ENCODE data around the gene SH3GL3. TPM values are rescaled to one million over a fixed set of nuclear protein-coding genes. Genes with fewer than 3 reads are reported as not detected.

SH3GL3 gene
- polyA plus RNA-seq, 4 donors = 0.16 to 0.84 TPM; not detected in 2

DNA sequence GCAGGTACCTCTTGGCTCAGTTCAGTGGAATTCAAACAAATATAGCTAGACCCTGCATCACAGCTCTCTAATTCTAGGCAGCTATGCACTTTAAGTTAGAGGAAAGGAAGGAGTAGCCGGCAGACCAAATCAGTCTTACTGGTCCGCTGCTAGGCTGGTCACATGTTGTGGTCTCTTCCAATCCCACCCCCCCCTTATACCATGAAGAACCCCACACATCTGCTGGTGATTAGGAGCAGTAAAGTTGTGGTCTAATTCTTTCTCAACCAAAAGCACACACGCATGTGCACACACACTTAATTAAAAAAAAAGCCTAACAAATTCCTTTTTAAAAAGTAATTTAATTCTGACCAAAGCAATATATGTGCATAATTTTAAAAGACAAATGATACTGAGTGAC, 16.7 kb upstream of the SH3GL3 start:
- Histone ChIP-seq H3K36me3 (ENCODE audit: control insufficient read depth in 3 of 3, insufficient read depth in 2 of 3, low read depth in 1 of 3, low read length in 3 of 3) (no peaks in the 10 kb centered on the region), H3K9me3 (ENCODE audit: control insufficient read depth in 2 of 2, insufficient read depth in 1 of 2, low read depth in 1 of 2, low read length in 1 of 2) (no peaks in the 10 kb centered on the region), H3K27ac (ENCODE audit: low read depth in 1 of 3, low read length in 2 of 3) (no peak overlapping the region), H3K27me3 (ENCODE audit: control insufficient read depth in 3 of 3, insufficient read depth in 3 of 3, low read length in 3 of 3) (peaks cover 0 to 3% (median 3%) of the 10 kb centered on the region in 3 donors), H3K4me1 (ENCODE audit: control insufficient read depth in 3 of 3, insufficient read depth in 2 of 3, low read depth in 1 of 3, low read length in 2 of 3) (no peaks in the 10 kb centered on the region), H3K4me3 (ENCODE audit: low read depth in 1 of 3, low read length in 3 of 3) (no peak overlapping the region)
- no peak for FAIRE-seq
- no peak for DNase-seq
- WGBS, 3 donors = 85 to 88% (median 85%) methylated on average over 3 of the region's 3 CpGs

DNA sequence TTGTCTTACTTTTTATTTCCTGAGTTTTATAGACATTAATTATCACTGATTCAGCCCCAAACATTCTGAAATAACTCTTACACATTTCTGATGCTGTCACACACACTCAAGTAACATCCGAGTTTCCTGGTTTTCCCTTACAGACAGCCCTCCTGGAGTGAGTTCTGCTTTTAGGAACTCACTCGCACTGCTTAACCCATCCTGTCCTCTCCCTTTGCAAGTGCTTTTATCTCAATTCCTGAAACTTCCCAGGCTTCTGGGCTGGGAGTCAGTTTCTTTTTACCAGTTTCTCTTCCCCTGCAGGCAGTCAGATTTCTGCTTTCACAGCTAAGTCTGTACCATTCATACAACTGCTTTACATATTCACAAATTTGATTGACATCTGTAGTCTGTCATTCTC, 15.6 kb upstream of the SH3GL3 start:
- H3K27me3 ChIP-seq (ENCODE audit: control insufficient read depth in 3 of 3, insufficient read depth in 3 of 3, low read length in 3 of 3) = peaks cover 0 to 3% (median 3%) of the 10 kb centered on the region in 3 donors
- WGBS, 3 donors = 48 to 63% (median 52%) methylated on average over 2 of the region's 2 CpGs
- H3K27ac ChIP-seq (ENCODE audit: low read depth in 1 of 3, low read length in 2 of 3) = no peak overlapping the region
- no peaks in the 10 kb centered on the region for H3K36me3 ChIP-seq (ENCODE audit: control insufficient read depth in 3 of 3, insufficient read depth in 2 of 3, low read depth in 1 of 3, low read length in 3 of 3)
- FAIRE-seq (no peak), DNase-seq (no peak)
- no peak overlapping the region for H3K4me3 ChIP-seq (ENCODE audit: low read depth in 1 of 3, low read length in 3 of 3)
- no peaks in the 10 kb centered on the region for H3K9me3 ChIP-seq (ENCODE audit: control insufficient read depth in 2 of 2, insufficient read depth in 1 of 2, low read depth in 1 of 2, low read length in 1 of 2)
- no peaks in the 10 kb centered on the region for H3K4me1 ChIP-seq (ENCODE audit: control insufficient read depth in 3 of 3, insufficient read depth in 2 of 3, low read depth in 1 of 3, low read length in 2 of 3)

DNA sequence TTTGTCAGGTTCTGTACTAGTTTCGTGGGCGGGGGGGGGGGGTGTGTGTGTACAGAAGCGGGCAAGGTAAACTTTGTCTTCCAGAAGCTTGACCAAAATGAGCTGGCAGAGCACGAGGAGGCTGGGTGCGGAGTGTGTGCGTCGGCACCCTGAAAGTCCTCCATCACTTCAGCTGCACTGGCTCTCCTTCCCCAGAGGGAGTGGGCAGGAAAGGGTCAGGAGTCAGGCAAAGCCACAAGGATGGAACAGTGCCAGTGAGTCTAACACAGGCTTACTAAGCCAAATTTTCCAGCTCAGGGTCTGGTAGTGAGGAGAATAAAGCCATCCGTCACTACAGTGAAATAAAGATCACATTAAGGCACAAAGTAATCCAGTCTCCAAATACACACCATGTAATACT, 11.9 kb upstream of the SH3GL3 start:
- H3K4me1 ChIP-seq (ENCODE audit: control insufficient read depth in 3 of 3, insufficient read depth in 2 of 3, low read depth in 1 of 3, low read length in 2 of 3) = no peaks in the 10 kb centered on the region
- H3K36me3 ChIP-seq (ENCODE audit: control insufficient read depth in 3 of 3, insufficient read depth in 2 of 3, low read depth in 1 of 3, low read length in 3 of 3) = no peaks in the 10 kb centered on the region
- H3K4me3 ChIP-seq (ENCODE audit: low read depth in 1 of 3, low read length in 3 of 3) = no peak overlapping the region
- no peak for FAIRE-seq
- no peak for DNase-seq
- H3K27ac ChIP-seq (ENCODE audit: low read depth in 1 of 3, low read length in 2 of 3) = no peak overlapping the region
- peaks cover 0 to 3% (median 3%) of the 10 kb centered on the region in 3 donors for H3K27me3 ChIP-seq (ENCODE audit: control insufficient read depth in 3 of 3, insufficient read depth in 3 of 3, low read length in 3 of 3)
- H3K9me3 ChIP-seq (ENCODE audit: control insufficient read depth in 2 of 2, insufficient read depth in 1 of 2, low read depth in 1 of 2, low read length in 1 of 2) = no peaks in the 10 kb centered on the region
- 52 to 66% (median 61%) methylated on average over 8 of the region's 8 CpGs for WGBS, 3 donors

DNA sequence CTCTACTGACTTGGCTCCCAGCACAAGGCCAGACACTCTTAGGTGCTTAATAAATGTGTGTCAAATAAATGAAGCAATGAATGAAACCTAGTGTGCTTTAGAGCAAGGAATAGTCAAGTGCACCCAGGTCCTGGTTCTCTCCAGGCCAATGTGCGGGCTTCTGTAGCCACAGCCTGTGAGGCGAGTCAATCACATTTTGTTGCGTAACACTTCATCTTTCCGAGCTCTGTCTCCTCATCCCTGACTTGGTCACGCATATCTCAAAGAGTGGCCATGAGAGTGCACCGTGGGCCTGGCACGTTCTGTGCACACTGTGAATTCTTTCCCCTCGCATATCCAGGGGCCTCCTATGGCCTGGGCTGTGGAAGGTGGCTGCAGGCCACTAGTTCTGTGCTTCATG, 11.4 kb upstream of the SH3GL3 start:
- H3K27me3 ChIP-seq (ENCODE audit: control insufficient read depth in 3 of 3, insufficient read depth in 3 of 3, low read length in 3 of 3) = peaks cover 0 to 3% (median 3%) of the 10 kb centered on the region in 3 donors
- 63 to 81% (median 74%) methylated on average over 8 of the region's 8 CpGs for WGBS, 3 donors
- FAIRE-seq = no peak
- H3K36me3 ChIP-seq (ENCODE audit: control insufficient read depth in 3 of 3, insufficient read depth in 2 of 3, low read depth in 1 of 3, low read length in 3 of 3) = no peaks in the 10 kb centered on the region
- no peak overlapping the region for H3K4me3 ChIP-seq (ENCODE audit: low read depth in 1 of 3, low read length in 3 of 3)
- no peak for DNase-seq
- H3K27ac ChIP-seq (ENCODE audit: low read depth in 1 of 3, low read length in 2 of 3) = no peak overlapping the region
- no peaks in the 10 kb centered on the region for H3K4me1 ChIP-seq (ENCODE audit: control insufficient read depth in 3 of 3, insufficient read depth in 2 of 3, low read depth in 1 of 3, low read length in 2 of 3)
- no peaks in the 10 kb centered on the region for H3K9me3 ChIP-seq (ENCODE audit: control insufficient read depth in 2 of 2, insufficient read depth in 1 of 2, low read depth in 1 of 2, low read length in 1 of 2)

DNA sequence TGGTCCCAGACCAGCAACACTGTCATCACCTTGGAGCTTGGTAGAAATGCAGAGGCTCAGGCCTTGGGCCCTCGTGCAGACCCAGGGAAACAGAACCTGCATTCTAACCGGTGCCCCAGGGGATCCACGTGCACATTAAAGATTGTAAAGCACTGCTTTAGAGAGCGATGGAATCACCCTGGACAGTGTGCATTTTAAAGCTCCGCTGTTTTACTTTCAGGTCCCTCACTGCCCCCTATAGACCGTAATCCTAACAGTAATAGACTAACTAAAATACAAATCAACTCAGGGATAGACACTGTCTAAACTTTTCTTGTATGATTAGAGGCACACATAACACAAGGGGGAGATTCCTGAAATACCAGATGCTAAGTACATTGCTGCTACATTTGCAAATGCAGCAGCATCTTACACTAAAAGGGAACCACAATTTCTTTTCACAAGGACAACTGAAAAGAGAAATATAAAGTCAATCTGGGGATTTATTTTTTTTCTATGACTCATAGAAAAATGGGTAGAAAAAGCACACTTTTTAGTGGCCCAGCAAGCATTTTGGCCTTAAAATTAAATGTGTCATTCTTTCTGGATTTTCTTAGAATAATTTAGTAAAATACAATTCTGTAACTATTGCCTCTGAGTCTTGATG, 10.5 kb upstream of the SH3GL3 start:
- WGBS, 3 donors = 13 to 19% (median 14%) methylated on average over 6 of the region's 6 CpGs
- DNase-seq = peak in 1 of 2 donors; percentile 14
- Histone ChIP-seq H3K27ac (ENCODE audit: low read depth in 1 of 3, low read length in 2 of 3) (no peak overlapping the region), H3K9me3 (ENCODE audit: control insufficient read depth in 2 of 2, insufficient read depth in 1 of 2, low read depth in 1 of 2, low read length in 1 of 2) (no peaks in the 10 kb centered on the region), H3K27me3 (ENCODE audit: control insufficient read depth in 3 of 3, insufficient read depth in 3 of 3, low read length in 3 of 3) (peaks cover 0 to 3% (median 3%) of the 10 kb centered on the region in 3 donors), H3K4me1 (ENCODE audit: control insufficient read depth in 3 of 3, insufficient read depth in 2 of 3, low read depth in 1 of 3, low read length in 2 of 3) (no peaks in the 10 kb centered on the region), H3K36me3 (ENCODE audit: control insufficient read depth in 3 of 3, insufficient read depth in 2 of 3, low read depth in 1 of 3, low read length in 3 of 3) (no peaks in the 10 kb centered on the region), H3K4me3 (ENCODE audit: low read depth in 1 of 3, low read length in 3 of 3) (no peak overlapping the region)
- FAIRE-seq = no peak

DNA sequence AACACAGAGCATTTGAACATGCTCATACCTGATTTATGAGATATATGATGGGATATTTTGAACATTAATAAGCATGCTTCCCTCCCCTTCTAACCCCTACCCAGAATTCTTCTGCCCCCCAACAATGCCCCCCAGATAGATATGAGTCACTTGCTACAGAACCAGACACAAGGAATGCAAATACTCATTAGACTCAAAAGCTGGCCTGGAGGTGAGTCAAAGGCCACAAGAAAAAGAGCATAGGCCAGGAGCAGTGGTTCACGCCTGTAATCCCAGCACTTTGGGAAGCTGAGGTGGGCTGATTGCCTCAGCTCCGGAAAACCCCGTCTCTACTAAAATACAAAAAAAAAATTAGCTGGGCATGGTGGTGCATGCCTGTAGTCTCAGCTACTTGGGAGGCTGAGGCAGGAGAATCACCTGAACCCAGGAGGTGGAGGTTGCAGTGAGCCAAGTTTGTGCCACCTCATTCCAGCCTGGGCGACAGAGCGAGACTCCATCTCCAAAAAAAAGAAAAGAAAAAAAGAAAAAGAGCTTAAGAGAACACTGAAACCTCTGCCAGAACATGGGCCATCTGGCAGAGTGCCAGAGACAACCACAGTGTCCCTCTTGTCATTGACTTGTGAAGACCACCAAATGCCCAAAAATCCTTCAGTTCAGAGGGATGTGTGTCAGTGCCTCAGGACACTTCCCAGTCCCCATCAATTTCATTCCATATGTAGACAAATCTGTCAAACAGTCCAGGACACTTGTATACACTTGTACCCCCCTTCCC, 3.9 kb upstream of the SH3GL3 start:
- Histone ChIP-seq H3K4me1 (ENCODE audit: control insufficient read depth in 3 of 3, insufficient read depth in 2 of 3, low read depth in 1 of 3, low read length in 2 of 3) (no peaks in the 10 kb centered on the region), H3K27ac (ENCODE audit: low read depth in 1 of 3, low read length in 2 of 3) (no peak overlapping the region), H3K9me3 (ENCODE audit: control insufficient read depth in 2 of 2, insufficient read depth in 1 of 2, low read depth in 1 of 2, low read length in 1 of 2) (no peaks in the 10 kb centered on the region), H3K27me3 (ENCODE audit: control insufficient read depth in 3 of 3, insufficient read depth in 3 of 3, low read length in 3 of 3) (peaks cover 0 to 18% (median 3%) of the 10 kb centered on the region in 3 donors), H3K4me3 (ENCODE audit: low read depth in 1 of 3, low read length in 3 of 3) (no peak overlapping the region), H3K36me3 (ENCODE audit: control insufficient read depth in 3 of 3, insufficient read depth in 2 of 3, low read depth in 1 of 3, low read length in 3 of 3) (no peaks in the 10 kb centered on the region)
- no peak for DNase-seq
- WGBS, 3 donors = 80 to 89% (median 84%) methylated on average over 5 of the region's 5 CpGs
- no peak for FAIRE-seq

DNA sequence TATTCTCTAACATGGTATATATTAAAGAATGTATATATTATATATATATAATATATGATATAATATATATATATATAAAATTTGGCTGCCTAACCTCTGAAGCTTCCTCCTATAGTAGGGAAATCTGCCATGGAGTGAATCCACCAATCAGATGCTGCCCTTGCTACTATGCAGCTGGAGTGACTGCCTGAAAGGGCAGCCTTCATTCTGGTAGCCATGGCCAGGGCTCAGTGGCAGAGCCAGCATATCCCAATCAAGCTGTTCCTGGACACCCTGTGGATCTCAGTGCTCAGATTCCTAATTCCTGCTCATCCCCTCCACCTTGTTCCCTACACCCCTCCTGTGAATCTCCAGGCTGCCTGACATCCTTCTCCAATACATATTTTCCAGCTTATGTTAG, 2.2 kb upstream of the SH3GL3 start:
- peaks cover 0 to 26% (median 3%) of the 10 kb centered on the region in 3 donors for H3K27me3 ChIP-seq (ENCODE audit: control insufficient read depth in 3 of 3, insufficient read depth in 3 of 3, low read length in 3 of 3)
- no peaks in the 10 kb centered on the region for H3K4me1 ChIP-seq (ENCODE audit: control insufficient read depth in 3 of 3, insufficient read depth in 2 of 3, low read depth in 1 of 3, low read length in 2 of 3)
- FAIRE-seq = no peak
- DNase-seq = no peak
- H3K4me3 ChIP-seq (ENCODE audit: low read depth in 1 of 3, low read length in 3 of 3) = no peak overlapping the region
- H3K9me3 ChIP-seq (ENCODE audit: control insufficient read depth in 2 of 2, insufficient read depth in 1 of 2, low read depth in 1 of 2, low read length in 1 of 2) = no peaks in the 10 kb centered on the region
- H3K36me3 ChIP-seq (ENCODE audit: control insufficient read depth in 3 of 3, insufficient read depth in 2 of 3, low read depth in 1 of 3, low read length in 3 of 3) = no peaks in the 10 kb centered on the region
- no peak overlapping the region for H3K27ac ChIP-seq (ENCODE audit: low read depth in 1 of 3, low read length in 2 of 3)

DNA sequence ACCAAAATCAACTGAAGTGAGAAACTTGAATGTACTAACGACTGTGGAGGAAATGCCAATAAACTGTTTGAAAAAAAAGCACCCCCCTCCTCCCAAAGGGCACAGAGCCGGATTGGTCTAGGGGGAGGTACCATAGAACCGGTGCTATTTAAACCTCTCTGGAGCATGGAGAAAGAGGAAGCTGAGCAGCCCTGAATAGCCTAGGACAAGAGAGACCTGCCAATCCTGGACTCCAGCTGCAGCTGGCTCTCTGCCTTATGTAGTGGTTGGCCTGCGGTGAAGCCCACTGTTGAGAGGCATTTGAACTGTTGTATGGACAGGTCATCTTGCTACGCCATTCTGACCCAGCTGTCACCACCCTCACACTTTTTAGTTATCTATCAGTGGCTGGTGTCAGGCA, 1.5 kb upstream of the SH3GL3 start:
- WGBS, 3 donors = 38 to 54% (median 40%) methylated on average over 5 of the region's 5 CpGs
- H3K9me3 ChIP-seq (ENCODE audit: control insufficient read depth in 2 of 2, insufficient read depth in 1 of 2, low read depth in 1 of 2, low read length in 1 of 2) = no peaks in the 10 kb centered on the region
- FAIRE-seq = no peak

More for the DNA sequence above, 1.5 kb upstream of the SH3GL3 start:
- no peak for DNase-seq
- Histone ChIP-seq H3K27me3 (ENCODE audit: control insufficient read depth in 3 of 3, insufficient read depth in 3 of 3, low read length in 3 of 3) (peaks cover 0 to 26% (median 3%) of the 10 kb centered on the region in 3 donors), H3K4me1 (ENCODE audit: control insufficient read depth in 3 of 3, insufficient read depth in 2 of 3, low read depth in 1 of 3, low read length in 2 of 3) (no peaks in the 10 kb centered on the region), H3K36me3 (ENCODE audit: control insufficient read depth in 3 of 3, insufficient read depth in 2 of 3, low read depth in 1 of 3, low read length in 3 of 3) (no peaks in the 10 kb centered on the region), H3K27ac (ENCODE audit: low read depth in 1 of 3, low read length in 2 of 3) (no peak overlapping the region), H3K4me3 (ENCODE audit: low read depth in 1 of 3, low read length in 3 of 3) (no peak overlapping the region)
